ENCODE data around the gene TMPRSS6. TPM values are rescaled to one million over a fixed set of nuclear protein-coding genes. Genes with fewer than 3 reads are reported as not detected.

The TMPRSS6 gene
- total RNA-seq, 6 experiments from 2014 or later = not detected

DNA sequence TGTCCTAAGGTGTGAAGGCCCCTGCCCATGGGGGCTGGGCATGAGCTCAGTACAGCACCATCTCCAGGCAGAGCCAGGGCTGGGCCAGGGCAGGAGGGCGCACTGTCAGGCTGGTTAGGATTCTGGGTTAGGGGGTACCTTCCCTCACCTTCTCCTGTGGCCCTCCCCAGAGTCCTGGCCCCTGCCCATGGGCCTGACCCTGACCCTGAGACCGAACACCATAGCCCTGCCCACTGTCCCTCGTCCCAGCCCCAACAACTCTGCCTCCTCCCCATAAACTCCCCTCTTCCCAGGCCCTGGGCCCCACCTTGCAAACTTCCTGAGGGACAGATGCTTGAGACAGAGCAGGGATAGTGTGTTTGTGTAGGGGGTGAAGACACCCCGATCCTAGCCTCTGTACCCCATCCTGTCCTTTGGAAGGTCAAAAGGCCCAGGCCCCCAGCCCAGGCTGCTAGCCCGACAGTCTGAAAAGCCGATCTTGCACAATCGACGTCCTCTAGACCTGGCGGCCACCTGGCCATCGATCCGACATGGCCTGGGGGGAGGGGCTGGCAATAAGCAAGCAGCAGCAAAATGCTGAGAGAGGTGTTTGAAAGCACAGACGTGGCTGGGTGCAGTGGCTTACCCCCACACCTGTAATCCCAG, 2.7 kb upstream of the TMPRSS6 start:
- no peak for DNase-seq
- Mint-ChIP-seq H3K4me1 (ENCODE audit: low read depth) (no peaks in the 10 kb centered on the region), H3K36me3 (ENCODE audit: low read depth) (no peaks in the 10 kb centered on the region), H3K27me3 (ENCODE audit: insufficient read depth) (peaks cover 44% of the 10 kb centered on the region), H3K4me3 (no peak overlapping the region), H3K9me3 (no peaks in the 10 kb centered on the region), H3K27ac (no peak overlapping the region)
- TF ChIP-seq, protein P1, sequence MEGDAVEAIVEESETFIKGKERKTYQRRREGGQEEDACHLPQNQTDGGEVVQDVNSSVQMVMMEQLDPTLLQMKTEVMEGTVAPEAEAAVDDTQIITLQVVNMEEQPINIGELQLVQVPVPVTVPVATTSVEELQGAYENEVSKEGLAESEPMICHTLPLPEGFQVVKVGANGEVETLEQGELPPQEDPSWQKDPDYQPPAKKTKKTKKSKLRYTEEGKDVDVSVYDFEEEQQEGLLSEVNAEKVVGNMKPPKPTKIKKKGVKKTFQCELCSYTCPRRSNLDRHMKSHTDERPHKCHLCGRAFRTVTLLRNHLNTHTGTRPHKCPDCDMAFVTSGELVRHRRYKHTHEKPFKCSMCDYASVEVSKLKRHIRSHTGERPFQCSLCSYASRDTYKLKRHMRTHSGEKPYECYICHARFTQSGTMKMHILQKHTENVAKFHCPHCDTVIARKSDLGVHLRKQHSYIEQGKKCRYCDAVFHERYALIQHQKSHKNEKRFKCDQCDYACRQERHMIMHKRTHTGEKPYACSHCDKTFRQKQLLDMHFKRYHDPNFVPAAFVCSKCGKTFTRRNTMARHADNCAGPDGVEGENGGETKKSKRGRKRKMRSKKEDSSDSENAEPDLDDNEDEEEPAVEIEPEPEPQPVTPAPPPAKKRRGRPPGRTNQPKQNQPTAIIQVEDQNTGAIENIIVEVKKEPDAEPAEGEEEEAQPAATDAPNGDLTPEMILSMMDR (IDR thresholded peaks at IDR 0.05) = no peak

DNA sequence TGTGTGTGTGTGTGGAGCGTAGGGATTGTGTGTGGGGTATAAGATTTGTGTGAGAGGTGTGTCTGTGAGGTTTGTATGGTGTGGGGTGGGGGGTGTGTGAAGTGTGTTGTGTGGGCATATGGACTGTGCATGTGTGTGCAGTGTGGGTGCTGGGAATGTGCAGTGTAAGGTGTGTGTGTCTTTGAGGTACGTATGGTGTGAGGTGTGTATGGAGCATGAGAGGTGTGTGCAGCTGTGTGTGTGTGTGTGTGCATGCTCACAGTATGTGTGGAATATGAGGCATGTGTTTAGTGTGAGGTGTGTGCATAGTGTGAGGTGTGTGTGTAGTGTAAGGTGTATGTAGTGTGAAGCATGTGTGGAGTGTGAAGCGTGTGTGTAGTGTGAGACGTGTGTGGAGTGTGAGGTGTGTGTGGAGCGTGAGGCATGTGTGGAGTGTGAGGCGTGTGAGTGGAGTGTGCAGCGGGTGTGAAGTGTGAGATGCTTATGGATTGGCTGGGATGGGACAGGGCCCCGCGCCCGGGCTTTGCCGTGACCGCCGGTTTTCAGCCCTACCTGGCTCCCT, 1.7 kb upstream of the TMPRSS6 start:
- Mint-ChIP-seq H3K27ac (no peak overlapping the region), H3K4me3 (no peak overlapping the region), H3K9me3 (no peaks in the 10 kb centered on the region), H3K4me1 (ENCODE audit: low read depth) (no peaks in the 10 kb centered on the region), H3K27me3 (ENCODE audit: insufficient read depth) (peaks cover 41% of the 10 kb centered on the region), H3K36me3 (ENCODE audit: low read depth) (no peaks in the 10 kb centered on the region)
- DNase-seq = no peak
- TF ChIP-seq, protein P1 (IDR thresholded peaks at IDR 0.05) = no peak

DNA sequence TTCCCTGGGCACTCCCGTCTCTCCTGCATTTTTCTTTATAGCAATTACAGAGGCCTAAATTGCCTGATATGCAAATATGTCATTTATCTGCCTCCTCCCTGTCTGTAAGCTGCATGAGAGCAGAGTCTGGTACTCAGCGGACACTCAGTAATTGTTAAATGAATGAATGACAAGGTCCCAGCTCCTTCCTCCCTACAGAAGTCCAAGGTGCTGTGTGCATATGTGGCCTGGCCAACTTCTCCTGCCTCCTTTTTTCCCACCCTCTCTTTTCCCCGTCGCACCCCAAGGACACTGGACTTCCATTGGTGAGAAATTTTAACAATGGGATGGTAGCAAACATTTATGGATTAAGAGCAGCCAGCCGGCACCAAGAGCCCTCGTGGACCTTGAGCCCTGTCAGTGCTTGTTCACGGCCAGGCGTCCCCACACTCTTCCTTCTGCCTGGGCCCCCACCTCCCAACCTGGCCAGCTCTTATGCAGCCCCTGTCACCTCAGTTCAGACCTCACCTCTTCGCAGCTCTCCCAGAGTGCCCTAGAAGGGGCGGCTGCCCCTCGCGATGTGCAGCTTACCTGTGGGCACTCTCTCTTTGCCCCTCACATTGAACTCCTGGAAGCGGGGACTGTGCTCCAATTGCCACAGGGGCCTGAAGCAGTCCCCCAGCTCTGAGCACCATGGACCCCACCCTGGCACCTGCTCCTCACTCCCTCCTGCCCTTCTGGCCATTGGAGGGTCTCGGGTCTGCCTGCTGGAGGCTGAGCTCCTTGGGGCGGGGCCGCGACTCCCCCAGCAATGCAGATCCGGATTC, 1.5 kb downstream of the TMPRSS6 start:
- Mint-ChIP-seq H3K27ac (no peak overlapping the region), H3K27me3 (ENCODE audit: insufficient read depth) (peaks cover 36% of the 10 kb centered on the region), H3K4me1 (ENCODE audit: low read depth) (no peaks in the 10 kb centered on the region), H3K9me3 (no peaks in the 10 kb centered on the region), H3K36me3 (ENCODE audit: low read depth) (no peaks in the 10 kb centered on the region), H3K4me3 (no peak overlapping the region)
- TF ChIP-seq, protein P1 (IDR thresholded peaks at IDR 0.05) = no peak
- DNase-seq = no peak

DNA sequence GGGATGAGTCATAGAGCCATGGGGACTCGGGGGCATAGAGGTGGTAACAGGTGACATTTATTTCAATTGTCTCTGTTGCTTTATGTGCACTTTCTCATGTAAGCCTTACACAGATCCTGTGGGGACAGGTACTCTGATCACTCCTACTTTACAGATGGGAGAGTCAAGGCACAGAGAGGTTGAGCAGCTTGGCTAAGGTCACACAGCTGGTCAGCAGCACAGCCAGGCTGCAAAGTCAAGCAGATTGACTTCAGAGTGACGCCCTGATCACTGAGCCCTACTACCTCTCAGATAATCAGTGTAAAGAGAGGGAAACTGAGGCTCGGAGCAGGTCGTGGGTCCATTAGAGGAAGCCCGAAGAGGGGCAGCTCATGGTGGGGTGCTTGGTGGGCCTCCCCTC, 3.5 kb downstream of the TMPRSS6 start:
- H3K27ac Mint-ChIP-seq = no peak overlapping the region
- no peaks in the 10 kb centered on the region for H3K4me1 Mint-ChIP-seq (ENCODE audit: low read depth)
- DNase-seq = no peak
- no peaks in the 10 kb centered on the region for H3K36me3 Mint-ChIP-seq (ENCODE audit: low read depth)
- TF ChIP-seq, protein P1 (IDR thresholded peaks at IDR 0.05) = no peak
- peaks cover 46% of the 10 kb centered on the region for H3K27me3 Mint-ChIP-seq (ENCODE audit: insufficient read depth)
- H3K4me3 Mint-ChIP-seq = no peak overlapping the region
- H3K9me3 Mint-ChIP-seq = no peaks in the 10 kb centered on the region

DNA sequence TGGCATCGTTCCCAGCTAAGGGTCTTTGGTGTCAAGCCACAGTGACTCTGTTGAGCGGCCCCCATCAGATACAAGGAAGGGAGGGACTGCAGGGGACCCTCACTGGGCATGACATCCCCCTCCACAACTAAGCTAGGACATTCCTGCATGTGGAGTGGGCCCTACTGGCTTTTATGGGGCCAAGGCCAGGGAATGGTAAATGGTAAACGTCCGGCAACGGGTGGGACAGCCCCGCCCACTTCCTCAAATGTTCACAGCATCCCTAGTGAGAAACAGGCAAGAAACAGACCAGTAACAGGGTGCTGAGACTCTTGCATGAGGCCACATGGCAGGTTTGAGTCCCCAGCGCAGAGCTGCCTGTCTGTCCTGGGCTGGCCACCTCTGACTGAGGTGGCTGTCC, 4.4 kb downstream of the TMPRSS6 start:
- DNase-seq = no peak
- no peaks in the 10 kb centered on the region for H3K4me1 Mint-ChIP-seq (ENCODE audit: low read depth)
- H3K36me3 Mint-ChIP-seq (ENCODE audit: low read depth) = no peaks in the 10 kb centered on the region
- TF ChIP-seq, protein P1 (IDR thresholded peaks at IDR 0.05) = no peak
- no peaks in the 10 kb centered on the region for H3K9me3 Mint-ChIP-seq
- no peak overlapping the region for H3K4me3 Mint-ChIP-seq
- no peak overlapping the region for H3K27ac Mint-ChIP-seq
- peaks cover 51% of the 10 kb centered on the region for H3K27me3 Mint-ChIP-seq (ENCODE audit: insufficient read depth)

Measured in HFFc6 (cell line).